ENCODE data around the gene ELN.

Gene ELN

DNA sequence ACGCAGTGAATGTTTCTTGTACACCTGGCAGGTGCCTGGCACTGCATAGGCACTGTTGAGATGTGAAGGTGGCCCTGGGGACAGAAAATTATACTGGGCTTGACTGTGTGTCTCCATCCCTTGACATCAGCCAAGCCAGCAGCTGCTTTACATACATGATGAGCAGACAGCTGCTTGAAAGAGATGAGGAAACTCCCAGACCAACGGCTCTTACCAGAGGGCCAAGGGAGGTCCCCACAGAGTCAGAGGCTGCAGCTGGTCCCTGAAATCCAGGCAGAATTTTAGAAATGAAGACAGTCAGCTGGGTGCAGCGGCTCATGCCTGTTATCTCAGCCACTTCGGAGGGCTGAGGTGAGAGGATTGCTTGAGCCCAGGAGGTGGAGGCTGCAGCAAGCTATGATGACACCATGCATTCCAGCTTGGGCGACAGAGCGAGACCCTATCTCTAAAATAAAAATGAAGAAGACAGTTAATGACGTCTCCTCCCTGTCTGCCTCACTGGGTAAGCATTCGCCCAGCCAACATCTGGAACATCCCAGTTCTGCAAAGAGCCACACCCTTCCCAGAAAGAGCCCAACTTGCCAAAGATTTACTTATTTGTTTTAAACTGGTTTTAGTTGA lies 73.2 kb downstream of the ELN start:
- Histone ChIP-seq H3K4me3 (ENCODE audit: low read depth, low read length) (no peak overlapping the region), H3K9ac (ENCODE audit: low read depth, low read length) (no peak overlapping the region), H3K36me3 (ENCODE audit: control insufficient read depth, insufficient read depth, low read length) (peaks cover 74% of the 10 kb centered on the region), H3K27ac (ENCODE audit: low read depth, low read length) (no peak overlapping the region), H3K27me3 (ENCODE audit: control insufficient read depth, insufficient read depth, low read length) (no peaks in the 10 kb centered on the region), H3K4me1 (ENCODE audit: control insufficient read depth, insufficient read depth, low read length) (no peaks in the 10 kb centered on the region), H3K9me3 (ENCODE audit: control insufficient read depth, insufficient read depth, low read length) (peaks cover 6% of the 10 kb centered on the region; the same call in 1 of the 2 replicates)

DNA sequence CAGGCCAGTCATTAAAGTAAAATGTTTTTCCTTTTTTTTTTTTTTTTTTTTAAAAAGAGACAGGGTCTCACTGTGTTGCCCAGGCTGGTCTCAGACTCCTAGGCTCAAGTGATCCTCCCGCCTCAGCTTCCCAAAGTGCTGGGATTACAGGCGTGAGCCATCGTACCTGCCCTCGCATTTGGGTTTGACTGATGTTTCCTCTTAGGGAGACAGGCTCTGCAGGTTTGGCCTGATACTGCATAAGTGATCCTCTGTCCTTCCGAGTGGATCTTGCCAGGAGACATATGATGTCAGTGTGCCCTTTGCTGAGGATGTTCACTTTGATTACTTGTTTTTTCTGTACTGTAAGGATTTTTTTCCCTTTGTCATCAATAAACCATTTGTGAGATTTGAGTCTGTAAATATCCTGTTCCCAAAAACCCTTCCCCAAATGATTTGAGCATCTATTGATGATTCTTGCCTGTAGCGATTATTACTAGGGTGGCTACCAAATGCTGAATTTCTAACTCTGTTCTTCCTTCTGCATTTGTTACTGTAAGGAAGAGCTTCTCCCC lies 75.3 kb downstream of the ELN start:
- no peaks in the 10 kb centered on the region for H3K4me1 ChIP-seq (ENCODE audit: control insufficient read depth, insufficient read depth, low read length)
- no peak overlapping the region for H3K9ac ChIP-seq (ENCODE audit: low read depth, low read length)
- no peak overlapping the region for H3K27ac ChIP-seq (ENCODE audit: low read depth, low read length)
- H3K27me3 ChIP-seq (ENCODE audit: control insufficient read depth, insufficient read depth, low read length), result no peaks in the 10 kb centered on the region
- no peak overlapping the region for H3K4me3 ChIP-seq (ENCODE audit: low read depth, low read length)
- H3K36me3 ChIP-seq (ENCODE audit: control insufficient read depth, insufficient read depth, low read length), result peaks cover 78% of the 10 kb centered on the region
- H3K9me3 ChIP-seq (ENCODE audit: control insufficient read depth, insufficient read depth, low read length), result no peaks in the 10 kb centered on the region

- H3K27me3 ChIP-seq (ENCODE audit: control insufficient read depth, insufficient read depth, low read length), result no peaks in the 10 kb centered on the region
- H3K4me1 ChIP-seq (ENCODE audit: control insufficient read depth, insufficient read depth, low read length), result no peaks in the 10 kb centered on the region
- no peaks in the 10 kb centered on the region for H3K9me3 ChIP-seq (ENCODE audit: control insufficient read depth, insufficient read depth, low read length)
- peaks cover 78% of the 10 kb centered on the region for H3K36me3 ChIP-seq (ENCODE audit: control insufficient read depth, insufficient read depth, low read length)
- no peak overlapping the region for H3K9ac ChIP-seq (ENCODE audit: low read depth, low read length)
- no peak overlapping the region for H3K4me3 ChIP-seq (ENCODE audit: low read depth, low read length)
- H3K27ac ChIP-seq (ENCODE audit: low read depth, low read length), result no peak overlapping the region
Observed at GRCh38 chr7:74104702-74105101, 76.7 kb downstream of the ELN start.

DNA sequence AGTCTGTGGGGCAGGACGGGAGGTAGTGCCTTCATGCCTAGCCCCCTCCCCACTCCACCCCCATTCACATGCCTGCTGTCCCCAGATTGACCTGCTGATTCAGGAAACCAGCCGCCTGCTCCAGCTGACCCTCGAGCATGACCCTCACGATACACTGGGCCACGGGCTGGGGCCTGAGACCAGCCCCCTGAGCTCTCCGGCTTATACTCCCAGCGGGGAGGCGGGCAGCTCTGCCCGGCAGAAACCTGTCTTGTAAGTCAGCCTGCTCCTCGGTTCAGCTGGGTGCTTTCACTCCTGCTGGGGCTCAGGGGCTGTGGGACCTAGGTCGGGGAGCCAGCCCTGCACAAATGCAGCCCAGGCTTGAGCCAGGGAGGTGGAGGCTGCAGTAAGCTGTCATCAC lies 78.0 kb downstream of the ELN start:
- H3K9ac ChIP-seq (ENCODE audit: low read depth, low read length), result no peak overlapping the region

GRCh38 chr7:74106846-74107245 lies 78.9 kb downstream of the ELN start:
- Histone ChIP-seq H3K4me3 (ENCODE audit: low read depth, low read length) (no peak overlapping the region), H3K27ac (ENCODE audit: low read depth, low read length) (no peak overlapping the region), H3K9ac (ENCODE audit: low read depth, low read length) (no peak overlapping the region), H3K27me3 (ENCODE audit: control insufficient read depth, insufficient read depth, low read length) (no peaks in the 10 kb centered on the region), H3K36me3 (ENCODE audit: control insufficient read depth, insufficient read depth, low read length) (peaks cover 78% of the 10 kb centered on the region), H3K4me1 (ENCODE audit: control insufficient read depth, insufficient read depth, low read length) (no peaks in the 10 kb centered on the region), H3K9me3 (ENCODE audit: control insufficient read depth, insufficient read depth, low read length) (no peaks in the 10 kb centered on the region)

More for the DNA sequence above, 78.0 kb downstream of the ELN start:
- no peaks in the 10 kb centered on the region for H3K4me1 ChIP-seq (ENCODE audit: control insufficient read depth, insufficient read depth, low read length)
- H3K9me3 ChIP-seq (ENCODE audit: control insufficient read depth, insufficient read depth, low read length), result no peaks in the 10 kb centered on the region
- H3K4me3 ChIP-seq (ENCODE audit: low read depth, low read length), result no peak overlapping the region
- H3K27ac ChIP-seq (ENCODE audit: low read depth, low read length), result no peak overlapping the region
- H3K36me3 ChIP-seq (ENCODE audit: control insufficient read depth, insufficient read depth, low read length), result peaks cover 78% of the 10 kb centered on the region
- H3K27me3 ChIP-seq (ENCODE audit: control insufficient read depth, insufficient read depth, low read length), result no peaks in the 10 kb centered on the region

DNA sequence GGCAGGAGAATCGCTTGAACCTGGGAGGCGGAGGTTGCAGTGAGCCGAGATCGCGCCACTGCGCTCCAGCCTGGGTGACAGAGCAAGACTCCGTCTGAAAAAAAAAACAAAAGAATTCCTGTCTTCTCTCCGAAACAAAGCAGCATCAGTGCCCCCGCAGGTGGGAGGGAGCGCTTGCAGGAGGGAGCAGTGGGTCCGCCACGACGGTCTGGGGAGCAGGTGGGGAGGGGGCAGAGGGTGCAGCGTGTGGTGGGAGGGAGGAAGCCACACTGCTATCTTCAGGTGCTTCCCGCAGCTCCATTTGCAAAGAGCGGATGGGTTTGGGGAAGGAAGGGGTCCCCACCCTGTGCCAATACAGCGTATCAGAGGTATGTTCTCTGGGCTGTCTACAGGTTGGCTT lies 87.4 kb downstream of the ELN start:
- Histone ChIP-seq H3K9me3 (ENCODE audit: control insufficient read depth, insufficient read depth, low read length) (no peaks in the 10 kb centered on the region), H3K4me1 (ENCODE audit: control insufficient read depth, insufficient read depth, low read length) (peaks cover 3% of the 10 kb centered on the region; the same call in 1 of the 2 replicates), H3K27me3 (ENCODE audit: control insufficient read depth, insufficient read depth, low read length) (no peaks in the 10 kb centered on the region), H3K36me3 (ENCODE audit: control insufficient read depth, insufficient read depth, low read length) (peaks cover 34% of the 10 kb centered on the region), H3K4me3 (ENCODE audit: low read depth, low read length) (no peak overlapping the region), H3K27ac (ENCODE audit: low read depth, low read length) (peak overlapping the region; percentile 32), H3K9ac (ENCODE audit: low read depth, low read length) (no peak overlapping the region)

DNA sequence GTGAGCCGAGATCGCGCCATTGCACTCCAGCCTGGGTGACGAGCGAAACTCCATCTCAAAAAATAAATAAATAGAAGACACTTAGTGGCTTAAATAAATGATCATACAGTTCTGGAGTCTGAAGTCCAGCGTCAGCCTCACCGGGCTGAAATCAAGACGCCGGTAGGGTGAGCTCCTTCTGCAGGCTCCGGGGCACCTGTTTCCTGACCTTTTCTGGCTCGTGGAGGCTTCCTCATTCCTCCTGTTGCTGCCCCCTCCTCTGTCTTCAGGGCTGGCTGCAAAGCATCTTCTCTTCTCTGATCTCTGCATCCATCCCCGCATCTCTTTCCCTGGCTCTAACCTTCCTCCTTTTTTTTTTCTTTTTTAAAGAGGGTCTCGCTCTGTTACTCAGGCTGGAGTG lies 88.4 kb downstream of the ELN start:
- Histone ChIP-seq H3K36me3 (ENCODE audit: control insufficient read depth, insufficient read depth, low read length) (peaks cover 38% of the 10 kb centered on the region), H3K4me1 (ENCODE audit: control insufficient read depth, insufficient read depth, low read length) (peaks cover 3% of the 10 kb centered on the region; the same call in 1 of the 2 replicates), H3K27ac (ENCODE audit: low read depth, low read length) (no peak overlapping the region), H3K9me3 (ENCODE audit: control insufficient read depth, insufficient read depth, low read length) (no peaks in the 10 kb centered on the region), H3K9ac (ENCODE audit: low read depth, low read length) (no peak overlapping the region), H3K4me3 (ENCODE audit: low read depth, low read length) (no peak overlapping the region), H3K27me3 (ENCODE audit: control insufficient read depth, insufficient read depth, low read length) (no peaks in the 10 kb centered on the region)
